CD4-positive, alpha-beta T cell treated with Interleukin-12 subunit alpha and Interleukin-12 subunit beta, for 1 hour (primary cell): Measurements from ENCODE around the gene RALGPS1.

Experiments used
- DNase-seq: peaks from one replicate; pipeline ENCODE4 v3.0.0-alpha.2; 2020

Gene RALGPS1

DNA sequence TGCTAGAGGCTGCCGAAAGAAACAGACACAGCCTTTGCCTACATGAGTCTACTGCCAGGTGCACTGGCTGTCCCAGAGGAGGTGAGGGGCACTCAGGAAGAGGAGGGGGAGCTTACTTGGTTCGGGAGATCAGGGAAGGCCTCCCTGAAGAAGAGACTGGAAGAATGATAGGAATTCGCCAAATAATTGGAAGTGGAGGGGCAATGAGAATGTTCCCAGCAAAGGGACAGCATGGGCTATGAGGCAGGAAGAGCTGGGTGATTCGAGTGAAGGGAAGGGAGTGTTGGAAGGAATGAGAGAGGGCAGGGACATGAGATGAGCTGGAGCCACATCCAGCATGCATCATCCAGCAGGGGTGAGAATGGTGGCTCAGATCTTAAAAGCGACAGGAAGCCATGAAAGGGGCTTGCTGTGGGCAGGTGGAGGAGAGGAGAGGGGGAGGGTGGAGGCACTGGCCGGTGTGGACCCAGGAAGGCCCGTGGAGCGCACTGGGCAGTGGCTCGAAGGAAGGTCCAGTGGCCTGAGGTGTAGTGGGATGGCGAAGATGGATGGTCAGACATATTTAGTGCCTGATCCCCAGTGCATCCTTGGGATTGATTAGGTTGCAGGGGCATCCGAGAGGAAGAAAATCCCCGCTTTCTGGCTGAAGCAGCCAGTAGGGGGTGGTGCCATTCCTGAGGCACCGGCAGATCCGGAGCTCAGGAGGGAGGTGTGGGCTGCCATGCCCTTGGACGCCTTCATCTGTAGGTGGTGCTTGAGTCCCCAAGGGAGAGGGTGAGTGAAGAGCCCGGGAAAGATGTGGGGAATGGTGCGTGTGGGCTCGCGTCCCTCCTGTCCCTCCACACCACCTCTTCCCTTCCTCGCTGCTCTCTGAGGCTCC, 296.5 kb downstream of the RALGPS1 start:
- DNase-seq: no peak

DNA sequence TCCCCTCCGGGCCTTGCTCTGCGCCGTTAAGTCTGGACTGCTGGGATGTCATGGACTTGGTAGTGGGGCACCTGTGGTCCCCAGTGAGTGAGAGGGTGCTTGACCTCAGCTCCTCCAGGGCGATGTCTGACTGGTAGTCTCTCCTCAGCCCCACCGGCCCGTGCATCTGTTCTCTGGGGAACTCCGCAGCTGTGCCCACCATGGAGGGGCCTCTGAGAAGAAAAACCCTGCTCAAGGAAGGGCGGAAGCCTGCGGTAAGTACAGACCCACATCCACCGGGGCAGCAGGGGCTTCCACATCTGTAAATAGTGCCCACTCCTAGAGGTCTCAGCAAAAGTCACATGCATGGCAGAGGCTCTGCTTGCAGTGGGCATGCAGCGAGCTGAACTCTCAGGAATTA, 297.4 kb downstream of the RALGPS1 start:
- DNase-seq: no peak

DNA sequence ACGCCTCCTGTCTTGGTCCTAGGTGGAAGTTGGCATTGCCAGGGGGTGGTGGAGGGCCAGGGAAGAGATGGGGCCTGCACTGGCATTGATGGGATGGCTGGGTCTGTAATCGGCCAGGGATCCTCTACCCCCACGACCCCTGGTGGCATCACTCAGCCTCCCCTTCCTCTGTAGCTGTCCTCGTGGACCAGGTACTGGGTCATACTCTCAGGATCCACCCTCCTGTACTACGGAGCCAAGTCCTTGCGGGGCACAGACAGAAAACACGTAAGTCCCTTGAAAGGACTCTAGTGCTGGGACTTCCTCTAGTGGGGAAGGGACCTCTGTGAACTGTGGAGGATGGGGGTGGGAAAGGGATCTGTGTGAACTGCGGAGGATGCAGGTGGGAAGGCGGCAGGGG, 297.9 kb downstream of the RALGPS1 start:
- DNase-seq: no peak

DNA sequence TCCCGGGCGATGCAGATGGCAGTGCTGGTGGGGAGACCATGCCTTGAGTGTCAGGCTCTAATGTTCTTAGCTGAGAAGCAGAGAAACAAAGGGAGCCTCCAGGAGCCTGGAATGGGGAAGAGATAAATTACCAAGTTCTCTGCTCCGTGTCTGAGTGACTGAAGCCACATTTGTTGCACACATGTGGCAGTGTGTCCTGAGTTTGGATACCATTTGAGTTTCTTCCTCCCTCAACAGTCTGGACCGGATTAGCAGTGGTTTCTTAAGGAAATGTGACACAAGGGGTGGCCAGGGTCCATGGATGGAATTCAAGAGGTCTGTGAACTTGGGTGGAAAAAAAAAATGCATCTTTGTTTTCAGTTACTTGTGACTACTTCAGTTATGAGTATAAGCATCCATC, 299.3 kb downstream of the RALGPS1 start:
- DNase-seq: no peak

DNA sequence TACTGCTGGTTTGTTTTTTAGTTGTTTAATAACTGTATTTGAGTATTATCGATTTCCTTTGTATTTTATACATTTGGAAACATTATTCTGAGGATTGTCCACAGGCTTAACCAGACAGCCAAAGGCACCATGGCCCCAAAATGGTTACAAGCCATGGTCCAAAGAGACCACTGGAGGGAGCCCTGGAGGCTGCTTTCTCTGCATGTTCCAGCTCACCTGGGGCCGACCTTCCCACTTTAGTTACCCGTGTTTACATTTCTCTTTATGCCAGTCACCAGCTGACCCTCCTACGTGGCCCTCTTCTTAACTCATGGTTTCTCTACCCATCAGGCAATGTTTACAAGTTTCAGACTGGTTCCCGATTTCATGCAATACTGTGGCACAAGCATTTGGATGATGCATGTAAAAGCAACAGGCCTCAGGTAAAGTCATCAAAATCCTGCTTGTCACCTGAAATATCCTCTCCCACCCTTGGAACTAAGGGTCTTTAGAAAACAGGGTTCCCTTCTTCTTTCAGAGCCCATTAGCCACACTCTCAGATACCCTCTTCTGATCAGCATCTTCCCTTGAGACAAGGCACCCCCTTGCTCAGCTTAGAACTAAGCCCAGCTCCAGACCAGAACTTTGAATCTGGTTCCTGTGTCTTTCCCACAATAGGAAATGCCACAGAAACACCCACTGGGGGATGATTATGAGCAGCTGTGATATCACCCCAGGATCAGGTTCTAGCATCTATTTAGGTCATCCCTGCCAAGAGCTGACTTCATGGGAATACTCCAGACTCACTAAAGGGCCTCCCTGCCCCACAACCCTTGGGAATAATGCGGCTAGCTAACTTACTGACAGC, 300.1 kb downstream of the RALGPS1 start:
- peak; percentile 61 for DNase-seq

DNA sequence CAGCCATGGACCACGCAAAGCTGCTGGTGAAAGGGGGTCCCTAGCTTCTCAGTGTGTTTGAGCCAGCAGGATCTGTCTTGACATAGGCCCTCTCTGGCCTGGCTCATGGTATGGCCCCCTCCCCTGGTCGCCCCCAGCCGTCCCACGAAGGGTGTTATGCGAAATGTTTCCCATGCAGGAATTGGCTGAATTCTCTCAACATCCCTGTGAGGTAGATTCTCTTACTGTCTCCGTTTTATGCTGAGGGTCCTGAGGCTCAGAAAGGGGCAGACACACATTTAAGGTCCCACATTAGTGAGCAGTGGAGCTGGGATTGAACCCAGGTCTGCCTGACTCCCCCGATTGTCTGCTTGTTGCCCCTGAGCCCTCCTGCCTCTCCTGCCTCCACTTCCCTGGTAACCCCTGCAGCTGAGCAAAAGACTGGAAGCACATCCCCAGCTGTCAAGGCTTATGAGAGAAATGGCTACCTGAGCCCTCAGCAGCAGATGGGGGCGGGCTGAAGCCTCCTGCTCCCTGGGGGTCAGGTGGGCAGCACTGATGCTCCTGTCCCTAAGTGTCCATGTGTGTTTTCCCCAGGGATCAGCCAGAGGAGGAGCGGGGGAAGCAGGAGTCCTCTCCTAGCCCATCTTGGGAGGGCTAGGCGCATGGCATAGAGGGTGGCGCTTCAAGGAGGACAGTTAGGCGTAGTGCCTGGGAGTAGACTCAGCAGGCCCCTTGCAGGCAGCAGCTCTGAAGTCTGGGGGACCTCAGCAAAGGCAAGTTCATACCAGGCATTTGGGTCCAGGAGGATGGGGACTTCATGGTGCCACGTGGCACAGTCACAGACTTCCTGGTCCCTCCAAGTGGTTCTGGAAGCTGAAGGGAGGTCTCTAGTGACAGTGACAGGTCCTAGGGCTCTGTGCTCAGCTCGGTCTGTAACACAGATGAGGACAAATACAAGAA, 301.0 kb downstream of the RALGPS1 start:
- DNase-seq: no peak

DNA sequence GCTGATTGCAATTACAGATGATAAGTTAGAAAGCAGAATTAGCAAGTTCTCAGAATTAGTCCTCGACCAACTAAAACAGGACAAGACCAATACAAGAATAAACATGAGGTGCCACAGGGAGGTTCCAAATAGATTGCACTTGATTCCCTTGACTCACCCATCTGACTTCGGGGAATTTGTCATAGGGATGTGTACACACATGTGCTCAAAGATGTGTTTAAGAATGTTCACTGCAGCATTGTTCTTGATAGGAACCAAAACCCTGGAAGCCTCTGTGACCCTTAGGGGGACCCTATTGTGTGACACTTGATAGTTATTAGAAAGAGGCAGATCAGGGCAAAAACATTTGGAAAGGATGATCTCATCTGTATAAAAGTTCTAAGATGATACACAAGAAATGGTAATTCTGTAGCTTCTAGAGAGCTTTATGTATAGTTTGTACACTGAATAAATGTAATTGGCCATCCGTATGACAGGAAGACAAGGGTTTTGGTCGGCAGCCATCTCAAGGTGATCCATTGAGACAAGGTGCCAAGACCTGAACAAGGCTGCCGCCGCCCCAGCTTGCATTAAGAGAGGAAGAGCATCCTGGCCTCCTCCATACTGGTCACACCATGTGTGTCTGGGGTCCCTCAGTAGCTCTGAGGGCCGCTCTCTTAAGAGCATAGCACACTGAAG, 301.8 kb downstream of the RALGPS1 start:
- DNase-seq: no peak

DNA sequence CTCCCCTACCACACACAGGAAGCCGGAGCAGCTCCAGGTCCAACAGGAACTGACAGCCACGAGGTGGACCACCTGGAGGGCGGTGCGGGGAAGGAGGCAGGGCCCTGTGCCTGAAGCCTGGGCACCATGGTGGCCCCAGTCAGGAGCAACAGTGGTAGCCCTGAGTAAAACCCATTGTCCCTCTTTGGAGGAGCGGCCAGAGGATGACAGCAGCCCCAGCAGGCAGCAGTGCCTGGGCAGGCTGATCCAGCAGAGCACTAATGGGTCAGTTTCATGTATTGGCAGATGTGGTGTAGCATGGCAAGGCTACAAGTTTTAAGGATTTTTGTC, 302.3 kb downstream of the RALGPS1 start:
- DNase-seq: no peak

DNA sequence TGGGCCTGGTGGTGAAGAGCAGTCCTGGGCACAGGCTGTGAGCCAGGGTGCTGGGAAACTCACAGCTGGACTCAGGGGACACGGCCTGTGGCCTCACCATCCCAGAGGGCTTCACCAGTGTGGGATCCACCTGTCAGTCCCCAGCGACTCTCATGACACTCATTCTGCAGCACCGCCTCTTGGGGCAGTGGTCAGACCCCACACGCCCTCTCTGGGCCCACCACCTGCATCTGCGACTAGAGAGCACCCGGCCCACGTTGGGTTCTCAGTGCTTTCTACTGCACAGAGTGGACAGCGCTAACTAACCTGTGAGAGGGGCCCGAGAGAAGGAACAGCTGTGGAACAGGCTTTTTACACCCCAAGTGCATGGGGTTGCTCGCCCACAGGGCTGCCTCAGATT, 304.2 kb downstream of the RALGPS1 start:
- DNase-seq: no peak

DNA sequence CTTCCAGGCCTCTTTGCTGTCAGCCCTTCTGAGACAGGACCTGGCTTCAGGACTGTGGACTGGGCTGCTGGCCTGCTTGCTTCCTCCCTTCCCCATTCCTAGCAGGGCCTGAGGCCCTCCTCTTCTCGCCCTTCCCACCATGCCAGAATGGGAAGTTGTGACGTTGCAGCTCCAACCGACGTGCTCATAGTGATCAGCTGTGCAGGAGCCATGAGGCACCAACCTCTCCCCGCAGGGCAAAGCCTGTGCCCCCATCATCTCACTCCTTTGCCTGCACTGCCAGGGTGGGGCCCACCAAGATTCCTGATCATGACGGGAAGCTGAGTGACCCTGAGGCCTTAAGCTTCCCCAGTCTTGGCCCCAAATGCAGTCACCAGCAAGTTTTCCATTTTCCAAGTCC, 304.9 kb downstream of the RALGPS1 start:
- no peak for DNase-seq

DNA sequence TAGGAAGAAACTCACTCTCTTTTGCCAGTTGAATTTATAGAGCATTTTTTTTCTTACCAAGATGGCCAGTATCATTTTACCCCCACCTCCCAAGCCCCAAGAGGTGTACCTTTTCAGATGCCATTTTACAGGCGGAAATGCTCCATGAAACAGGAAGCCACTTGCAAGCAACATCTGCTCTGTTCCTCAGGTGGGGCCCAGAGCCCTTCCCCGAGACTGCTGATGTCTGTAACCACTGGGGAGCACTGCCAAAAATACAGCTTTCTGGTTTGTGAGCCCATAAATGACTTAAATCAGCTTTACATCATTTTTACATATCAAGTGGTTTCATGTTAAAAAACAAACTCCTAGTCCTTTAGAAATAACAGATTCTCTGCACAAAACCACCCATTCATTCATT, 307.1 kb downstream of the RALGPS1 start:
- no peak for DNase-seq

DNA sequence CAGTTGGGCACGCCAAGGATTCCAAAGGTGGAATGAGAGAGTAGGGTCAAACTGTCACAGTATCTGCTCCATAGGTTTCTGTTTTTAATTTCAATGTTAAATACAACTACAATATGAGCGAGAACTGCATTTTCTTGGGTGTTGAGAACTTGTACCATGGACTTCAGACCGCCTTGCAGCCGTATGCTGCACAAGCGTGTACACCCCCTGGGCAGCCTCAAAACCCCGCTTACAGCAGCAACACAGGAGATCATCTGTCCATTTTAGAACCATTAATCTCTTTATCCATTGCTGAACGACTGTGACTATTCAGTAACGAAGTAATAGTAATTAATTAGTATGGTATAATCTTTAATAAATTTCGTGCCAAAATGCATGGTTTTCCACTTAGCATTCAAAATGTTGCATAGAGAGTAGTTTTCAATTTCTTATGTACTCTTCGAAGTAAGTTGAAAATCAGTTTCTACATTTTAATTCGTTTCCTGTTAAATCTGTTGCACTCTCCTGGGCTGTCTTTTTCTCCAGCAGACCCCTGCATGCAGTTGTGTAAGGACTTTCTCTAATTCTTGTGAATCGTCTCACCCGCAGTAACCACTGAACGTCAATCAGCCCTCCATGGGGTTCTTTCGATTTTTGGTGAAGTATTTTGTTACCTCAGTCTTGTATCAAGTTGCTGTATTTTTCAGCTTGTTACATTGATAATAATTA, 308.0 kb downstream of the RALGPS1 start:
- DNase-seq: no peak

DNA sequence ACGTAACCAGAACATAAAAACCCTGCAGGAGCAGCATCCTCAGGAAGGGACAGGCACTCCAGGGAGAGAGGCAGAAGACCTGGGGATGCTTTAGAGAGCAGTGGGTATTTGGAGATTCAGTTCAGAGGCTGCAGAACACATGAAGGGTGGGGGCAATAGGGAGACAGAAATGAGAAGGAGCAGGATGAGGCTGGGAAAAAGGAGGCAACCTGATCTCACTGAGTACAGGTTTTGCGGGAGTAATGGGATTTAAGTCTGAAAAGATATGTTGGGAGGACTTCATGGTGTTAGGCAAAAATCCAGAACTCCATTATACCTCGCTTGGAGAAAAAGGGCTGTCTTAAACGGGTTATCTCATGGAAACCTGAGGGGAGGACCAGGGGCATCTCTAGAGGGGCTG, 308.7 kb downstream of the RALGPS1 start:
- no peak for DNase-seq

DNA sequence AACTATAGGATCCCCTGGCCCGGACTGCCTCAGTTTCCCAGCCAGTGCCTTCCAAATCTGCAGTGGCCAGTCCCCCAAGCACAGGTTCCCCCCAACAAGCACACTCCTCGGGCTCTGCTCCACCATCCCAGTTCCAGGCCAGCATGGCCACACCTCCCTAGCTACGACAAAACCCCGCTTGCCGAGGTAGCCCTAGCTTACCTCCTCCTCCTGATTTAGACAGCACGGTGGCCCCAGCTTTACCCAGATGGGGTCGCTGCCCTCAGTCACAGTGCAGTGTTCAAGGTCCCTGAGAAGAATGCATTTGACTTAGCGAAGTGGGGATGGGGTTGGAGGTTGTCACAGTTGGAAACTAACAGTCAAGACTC, 309.2 kb downstream of the RALGPS1 start:
- no peak for DNase-seq

DNA sequence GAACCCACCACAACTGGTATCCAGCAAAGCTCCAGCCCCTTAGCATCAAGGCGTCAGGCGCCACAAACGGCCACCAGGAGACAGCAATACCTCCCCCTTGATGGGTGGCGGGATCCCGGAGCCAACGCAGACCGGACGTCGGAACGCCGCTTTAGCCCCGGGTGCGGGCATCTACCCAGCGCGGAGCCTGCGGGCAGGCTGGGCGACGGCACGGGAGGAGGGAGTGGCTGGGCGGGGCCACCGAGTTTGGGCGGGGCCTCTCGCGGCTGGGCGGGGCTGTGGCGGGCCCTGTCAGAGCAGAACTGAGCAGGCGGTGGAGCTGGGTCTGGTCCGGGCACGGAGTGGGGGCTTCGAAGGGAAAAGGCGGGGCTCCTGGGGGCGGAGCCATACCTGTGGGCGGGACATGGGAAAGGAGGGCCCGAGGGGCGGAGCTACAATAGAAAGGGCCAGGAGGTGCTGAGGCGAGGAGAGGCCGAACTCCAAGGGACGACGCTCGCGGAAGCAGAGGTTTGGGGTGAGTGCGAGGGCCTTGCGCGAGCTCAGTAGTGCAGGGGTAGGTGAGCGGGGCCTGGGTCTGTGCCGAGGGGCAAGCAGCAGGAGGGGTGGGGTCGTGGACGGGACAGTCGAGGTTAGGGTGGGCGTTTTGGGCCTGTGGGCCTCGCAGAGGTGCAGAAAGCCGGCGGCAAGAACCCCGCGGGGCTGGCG, 309.7 kb downstream of the RALGPS1 start:
- peak; percentile 91 for DNase-seq

DNA sequence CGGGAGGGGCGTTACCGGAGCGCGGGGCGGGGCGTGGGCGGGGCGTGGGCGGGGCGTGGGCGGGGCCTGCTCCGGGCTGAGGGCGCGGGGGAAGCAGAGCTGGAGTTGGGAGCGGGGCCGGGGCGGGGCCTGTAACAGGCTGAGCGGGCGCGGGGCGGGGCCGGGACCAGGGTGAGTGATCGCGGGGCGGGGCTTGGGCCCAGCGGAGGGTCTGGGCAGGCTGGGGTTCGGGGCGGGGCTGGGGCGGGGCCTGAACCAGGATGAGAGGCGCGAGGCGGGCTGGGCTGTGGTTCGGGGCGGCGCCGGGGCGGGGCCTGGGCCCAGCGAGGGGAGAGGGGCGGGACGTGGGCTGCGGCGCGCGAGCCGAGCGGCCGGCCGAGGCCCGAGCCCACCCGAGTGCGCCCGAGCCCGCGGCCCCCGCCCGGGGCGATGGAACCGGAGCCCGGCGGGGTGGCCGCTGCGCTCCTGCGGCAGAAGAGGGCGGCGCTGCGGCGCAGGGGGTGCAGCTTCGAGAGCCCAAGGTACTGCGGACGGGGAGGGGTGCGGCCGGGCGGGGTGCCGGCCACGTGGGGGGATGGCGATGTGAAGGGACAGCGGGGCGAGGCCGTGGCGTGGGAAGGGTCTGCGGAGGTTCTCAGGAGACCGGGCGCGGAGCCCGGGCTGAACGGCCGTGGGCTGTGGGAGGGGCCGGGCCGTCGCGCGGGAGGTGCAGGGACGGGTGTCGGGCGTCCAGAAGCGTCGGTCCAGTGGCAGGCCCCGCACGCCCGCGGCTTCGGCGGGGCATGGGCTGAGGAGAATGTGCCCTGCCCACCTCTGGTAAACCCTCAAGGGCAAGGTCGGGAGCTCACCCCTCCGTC, 310.5 kb downstream of the RALGPS1 start:
- peak; percentile 94 for DNase-seq

DNA sequence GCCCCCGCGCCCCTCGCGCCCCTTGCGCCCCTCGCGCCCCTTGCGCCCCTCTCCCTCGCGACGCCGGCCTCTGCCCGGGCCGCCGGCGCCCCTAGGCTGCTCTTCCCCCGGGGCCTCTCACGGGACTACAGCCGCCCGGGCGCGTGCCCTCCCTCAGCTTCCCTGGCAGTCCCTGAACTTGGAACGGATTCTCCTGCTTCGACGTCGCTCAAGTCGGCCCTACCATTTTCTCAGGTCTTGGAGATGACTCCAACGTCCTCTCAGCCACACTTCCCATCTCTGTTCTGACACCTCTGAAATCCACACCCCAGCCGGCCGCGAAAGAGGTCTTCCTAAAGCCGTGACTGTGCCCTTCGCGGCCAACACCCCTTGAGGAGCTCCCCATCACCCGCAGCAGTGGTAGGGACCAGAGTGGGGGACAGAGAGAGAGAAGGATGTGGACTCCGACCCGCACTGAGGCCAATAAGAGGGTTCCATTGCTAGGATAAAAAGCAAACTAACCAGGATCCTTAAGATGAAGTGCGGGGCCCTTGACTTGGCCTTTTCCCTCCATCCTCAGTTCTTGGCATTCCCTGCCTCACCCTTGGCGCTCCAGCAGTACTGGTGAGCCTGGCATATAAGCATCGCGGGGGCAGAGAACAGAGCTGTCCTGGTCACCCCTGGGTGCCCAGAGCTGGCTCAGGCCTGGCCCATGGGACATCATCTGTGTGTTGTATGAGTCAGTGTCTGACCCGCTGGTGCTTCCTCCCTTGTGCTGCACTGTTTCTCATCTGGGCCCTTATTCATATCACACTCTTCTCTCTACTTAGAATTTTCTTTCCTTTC, 311.4 kb downstream of the RALGPS1 start:
- DNase-seq: no peak

DNA sequence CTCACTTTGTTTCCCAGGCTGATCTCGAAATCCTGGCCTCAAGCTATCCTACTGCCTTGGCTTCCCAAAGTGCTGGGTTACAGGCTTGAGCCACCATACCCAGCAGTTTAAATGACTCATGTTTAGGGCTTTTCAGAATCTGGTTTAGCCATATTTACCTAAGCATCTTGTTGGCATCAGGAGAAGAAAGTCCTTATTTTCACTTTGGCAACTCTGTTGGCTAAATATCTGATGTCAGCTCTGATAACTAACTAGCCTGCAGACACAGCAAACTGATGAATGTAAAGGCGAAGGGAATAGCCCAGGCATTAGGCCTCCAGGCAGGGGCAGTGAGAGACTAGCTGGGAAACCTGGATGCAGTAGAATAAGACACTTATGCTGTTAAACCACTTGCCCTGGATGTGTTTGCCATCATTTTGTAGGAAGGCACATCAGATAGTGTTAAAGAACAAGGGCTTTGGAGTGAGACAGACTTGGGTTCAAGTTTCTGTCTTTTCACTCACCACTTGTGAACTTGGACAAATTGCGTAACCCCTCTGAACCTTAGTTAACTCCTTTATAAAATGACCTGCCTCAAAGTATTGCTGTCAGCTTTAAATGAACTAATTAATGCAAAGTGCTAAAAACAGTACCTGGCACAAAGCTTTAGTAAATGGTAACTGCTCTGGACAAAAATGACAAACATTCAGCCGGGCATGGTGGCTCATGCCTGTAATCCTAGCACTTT, 315.3 kb downstream of the RALGPS1 start:
- DNase-seq: no peak

DNA sequence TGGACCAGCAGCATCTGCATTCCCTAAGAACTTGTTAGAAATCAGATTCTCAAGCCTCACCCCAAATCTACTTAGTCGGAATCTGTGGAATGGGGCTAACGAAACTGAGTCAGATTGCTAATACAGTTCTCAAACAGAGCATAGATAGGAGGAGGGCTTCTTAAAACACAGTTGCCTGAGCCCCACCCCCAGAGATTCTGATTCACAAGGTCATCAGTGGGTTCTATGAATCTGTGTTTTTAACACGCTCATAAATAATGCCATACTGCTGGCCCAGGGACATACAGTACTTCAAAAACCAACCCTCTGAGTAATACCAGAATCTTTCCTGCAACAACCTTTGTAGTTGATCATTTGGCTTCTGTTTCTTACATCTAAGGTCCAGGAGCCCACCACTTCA, 317.1 kb downstream of the RALGPS1 start:
- DNase-seq: no peak
